HCT116 (cell line): Measurements from ENCODE around the gene WWOX. TPM values are rescaled to one million over a fixed set of nuclear protein-coding genes. Genes with fewer than 3 reads are reported as not detected.

Experiments used
- ATAC-seq: fragments of 200-7000 bp; cut with Tn5 transposase; 2 replicates; pipeline ENCODE4 v1.9.1; 2020; ENCODE audit warnings: mild to moderate bottlenecking, moderate library complexity
- BruUV-seq: library from RNA; stranded (reverse); fragments of 400-500 nt; replicated peaks from 2 replicates; lab custom pipeline; 2021; lab: Mats Ljungman, UMichigan
- CTCF ChIA-PET: fragments of 300-600 bp; sonication (Branson Sonifier 250); formaldehyde crosslinking; loops from one replicate; lab custom pipeline; 2021; ENCODE audit warnings: antibody characterized with exemption; lab: Charles Lee
- POLR2A ChIA-PET: fragments of 300-600, 350-600 bp; sonication (Branson Sonifier 250); formaldehyde crosslinking; loops from one replicate; lab custom pipeline; 2021; ENCODE audit warnings: antibody characterized with exemption; lab: Charles Lee
- RAD21 ChIA-PET, 2 experiments: fragments of 300-600 bp; sonication (Branson Sonifier 250); formaldehyde crosslinking; loops; one replicate each; lab custom pipeline; 2023; ENCODE audit warnings: low total read pairs in 2 of 2; ENCODE audit not compliant: uncharacterized antibody in 2 of 2, unreplicated experiment in 2 of 2, low non-redundant PET in 1 of 2; lab: Charles Lee
- DNase-seq: peaks from one replicate; pipeline ENCODE4 v3.0.0-alpha.2; 2010; ENCODE audit warnings: low read depth, low spot score
- H2AFZ ChIP-seq: fragments of 200-600 bp; shearing (Covaris generic), sonication (generic); 2 replicates; pipeline ENCODE4 v1.6.1; 2017; ENCODE audit warnings: low read depth, mixed run types, mixed read lengths, antibody characterized with exemption, low read length; ENCODE audit not compliant: poor library complexity, severe bottlenecking
- H3K27ac ChIP-seq: 2 replicates; pipeline ENCODE4 v1.5.1; 2012; ENCODE audit warnings: low read depth, low read length
- H3K27me3 ChIP-seq: fragments of 200-600 bp; sonication (generic); 2 replicates; pipeline ENCODE4 v1.6.1; 2016; ENCODE audit warnings: mixed run types, low read length, mixed read lengths; ENCODE audit not compliant: insufficient read depth
- H3K36me3 ChIP-seq, 2 experiments: fragments of 200-500 bp in 1 of 2; fragments of 200-600 bp in 1 of 2; sonication (Bioruptor generic) in 1 of 2; sonication (generic) in 1 of 2; 2 replicates each; pipeline versions ENCODE4 v1.5.1 to v1.6.1; 2014 to 2016; ENCODE audit warnings: low read length in 2 of 2, inconsistent platforms in 1 of 2, mixed read lengths in 1 of 2, mixed run types in 1 of 2; ENCODE audit not compliant: insufficient read depth in 2 of 2, control insufficient read depth in 1 of 2
- H3K4me1 ChIP-seq, 2 experiments: fragments of 200-600 bp in 1 of 2; sonication (generic) in 1 of 2; 2 replicates each; pipeline versions ENCODE4 v1.5.1 to v1.6.1; 2012 to 2017; ENCODE audit warnings: low read length in 2 of 2, inconsistent platforms in 1 of 2, mild to moderate bottlenecking in 1 of 2, mixed read lengths in 1 of 2, mixed run types in 1 of 2, moderate library complexity in 1 of 2; ENCODE audit not compliant: insufficient read depth in 2 of 2, control insufficient read depth in 1 of 2
- H3K4me2 ChIP-seq: fragments of 200-600 bp; sonication (generic); 2 replicates; pipeline ENCODE4 v1.6.1; 2017; ENCODE audit warnings: mixed run types, low read length, mixed read lengths
- H3K4me3 ChIP-seq, 2 experiments: fragments of 200-600 bp in 1 of 2; sonication (generic) in 1 of 2; replicated peaks in 1 of 2; 2 replicates each; pipeline ENCODE4 v1.5.1; 2011 to 2016; ENCODE audit warnings: low read length in 2 of 2, control low read depth in 1 of 2, low read depth in 1 of 2, mild to moderate bottlenecking in 1 of 2, mixed read lengths in 1 of 2, mixed run types in 1 of 2
- H3K79me2 ChIP-seq: fragments of 200-600 bp; sonication (generic); 2 replicates; pipeline ENCODE4 v1.6.1; 2017; ENCODE audit warnings: mild to moderate bottlenecking, mixed run types, low read length, moderate library complexity, mixed read lengths; ENCODE audit not compliant: insufficient read depth
- H3K9ac ChIP-seq: fragments of 200-600 bp; sonication (generic); 2 replicates; pipeline ENCODE4 v1.6.1; 2016; ENCODE audit warnings: low read length, mixed read lengths
- H3K9me2 ChIP-seq: fragments of 200-600 bp; sonication (generic), shearing (Covaris generic); 2 replicates; pipeline ENCODE4 v1.6.1; 2017; ENCODE audit warnings: mixed run types, mild to moderate bottlenecking, moderate library complexity; ENCODE audit not compliant: insufficient read depth
- H3K9me3 ChIP-seq, 2 experiments: fragments of 200-500 bp in 1 of 2; fragments of 200-600 bp in 1 of 2; sonication (Bioruptor generic) in 1 of 2; sonication (generic) in 1 of 2; 2 replicates each; pipeline ENCODE4 v1.6.1; 2014 to 2017; ENCODE audit warnings: low read length in 2 of 2, mixed read lengths in 2 of 2, inconsistent platforms in 1 of 2, low read depth in 1 of 2, mild to moderate bottlenecking in 1 of 2, mixed run types in 1 of 2, moderate library complexity in 1 of 2; ENCODE audit not compliant: control insufficient read depth in 1 of 2, insufficient read depth in 1 of 2
- H4K20me1 ChIP-seq: fragments of 200-600 bp; sonication (generic), shearing (Covaris generic); 2 replicates; pipeline ENCODE4 v1.6.1; 2017; ENCODE audit warnings: mixed run types, mild to moderate bottlenecking, moderate library complexity; ENCODE audit not compliant: insufficient read depth
- ELF1 ChIP-seq: IDR thresholded peaks from 2 replicates; pipeline ENCODE4 v1.6.1; 2012; ENCODE audit warnings: low read depth, borderline replicate concordance
- EZH2phosphoT487 ChIP-seq: fragments of 200-600 bp; IDR thresholded peaks from 2 replicates; pipeline ENCODE4 v1.6.1; 2018; ENCODE audit warnings: antibody characterized with exemption, borderline replicate concordance
- POLR2AphosphoS5 ChIP-seq: IDR thresholded peaks from 2 replicates; pipeline ENCODE4 v1.6.1; 2011; ENCODE audit warnings: mild to moderate bottlenecking, low read depth, low read length, moderate library complexity
- YY1 ChIP-seq: IDR thresholded peaks from 2 replicates; pipeline ENCODE4 v1.6.1; 2011; ENCODE audit warnings: low read length, low read depth, moderate library complexity, mild to moderate bottlenecking; ENCODE audit not compliant: insufficient replicate concordance; ENCODE audit errors: extremely low read depth
- intact Hi-C: fragments of 100-400 bp; cut with micrococcal nuclease; formaldehyde crosslinking; loops from 2 replicates; pipeline ENCODE4 v1.10.0; 2022
- total RNA-seq: library from RNA; stranded (reverse); gene quantifications from one replicate; pipeline ENCODE4 v1.2.1, GENCODE V29; 2021; ENCODE audit not compliant: unreplicated experiment
- TF ChIP-seq, protein P1 (sequence below): IDR thresholded peaks from 2 replicates; pipeline ENCODE4 v1.6.1; 2011; ENCODE audit warnings: mild to moderate bottlenecking, low read length, moderate library complexity; ENCODE audit not compliant: insufficient replicate concordance; ENCODE audit errors: extremely low read depth
- TF ChIP-seq, protein P2 (sequence below): IDR thresholded peaks from 2 replicates; pipeline ENCODE4 v1.6.1; 2012; ENCODE audit warnings: low read depth

WWOX gene
- total RNA-seq, 1 experiment from 2014 or later: 13.7 TPM

DNA sequence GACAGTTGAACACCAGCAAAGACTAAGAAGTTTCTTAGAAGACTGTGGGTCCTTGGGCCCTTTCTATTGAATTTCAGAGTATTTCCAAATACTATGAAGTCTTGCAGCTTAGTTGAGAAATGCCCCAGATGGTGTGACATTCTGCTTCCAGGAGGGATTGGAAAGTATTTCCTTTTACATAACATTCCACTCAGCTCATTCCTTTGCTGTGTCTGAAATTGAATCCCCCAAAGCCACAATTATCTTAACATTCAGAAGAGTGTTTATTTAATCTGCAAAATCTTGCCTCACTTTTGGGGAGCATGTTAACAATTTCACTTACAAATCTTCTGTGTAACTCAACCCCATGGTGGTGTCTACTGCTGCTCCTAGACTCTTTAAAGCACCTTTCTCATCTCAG, 307.7 kb downstream of the WWOX start:
- H3K27ac ChIP-seq: no peak overlapping the region
- ATAC-seq: no peak
- BruUV-seq: no TSS peak
- H3K79me2 ChIP-seq: no peaks in the 10 kb centered on the region
- intact Hi-C loops: no loop called here
- H3K27me3 ChIP-seq: no peaks in the 10 kb centered on the region
- no peak overlapping the region for H2AFZ ChIP-seq
- ChIA-PET CTCF (no interaction called here), POLR2A (no interaction called here)
- TF ChIP-seq EZH2phosphoT487 (no peak), ELF1 (no peak), POLR2AphosphoS5 (no peak), YY1 (no peak)
- TF ChIP-seq, protein P1, sequence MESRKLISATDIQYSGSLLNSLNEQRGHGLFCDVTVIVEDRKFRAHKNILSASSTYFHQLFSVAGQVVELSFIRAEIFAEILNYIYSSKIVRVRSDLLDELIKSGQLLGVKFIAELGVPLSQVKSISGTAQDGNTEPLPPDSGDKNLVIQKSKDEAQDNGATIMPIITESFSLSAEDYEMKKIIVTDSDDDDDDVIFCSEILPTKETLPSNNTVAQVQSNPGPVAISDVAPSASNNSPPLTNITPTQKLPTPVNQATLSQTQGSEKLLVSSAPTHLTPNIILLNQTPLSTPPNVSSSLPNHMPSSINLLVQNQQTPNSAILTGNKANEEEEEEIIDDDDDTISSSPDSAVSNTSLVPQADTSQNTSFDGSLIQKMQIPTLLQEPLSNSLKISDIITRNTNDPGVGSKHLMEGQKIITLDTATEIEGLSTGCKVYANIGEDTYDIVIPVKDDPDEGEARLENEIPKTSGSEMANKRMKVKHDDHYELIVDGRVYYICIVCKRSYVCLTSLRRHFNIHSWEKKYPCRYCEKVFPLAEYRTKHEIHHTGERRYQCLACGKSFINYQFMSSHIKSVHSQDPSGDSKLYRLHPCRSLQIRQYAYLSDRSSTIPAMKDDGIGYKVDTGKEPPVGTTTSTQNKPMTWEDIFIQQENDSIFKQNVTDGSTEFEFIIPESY: no peak
- TF ChIP-seq, protein P2, sequence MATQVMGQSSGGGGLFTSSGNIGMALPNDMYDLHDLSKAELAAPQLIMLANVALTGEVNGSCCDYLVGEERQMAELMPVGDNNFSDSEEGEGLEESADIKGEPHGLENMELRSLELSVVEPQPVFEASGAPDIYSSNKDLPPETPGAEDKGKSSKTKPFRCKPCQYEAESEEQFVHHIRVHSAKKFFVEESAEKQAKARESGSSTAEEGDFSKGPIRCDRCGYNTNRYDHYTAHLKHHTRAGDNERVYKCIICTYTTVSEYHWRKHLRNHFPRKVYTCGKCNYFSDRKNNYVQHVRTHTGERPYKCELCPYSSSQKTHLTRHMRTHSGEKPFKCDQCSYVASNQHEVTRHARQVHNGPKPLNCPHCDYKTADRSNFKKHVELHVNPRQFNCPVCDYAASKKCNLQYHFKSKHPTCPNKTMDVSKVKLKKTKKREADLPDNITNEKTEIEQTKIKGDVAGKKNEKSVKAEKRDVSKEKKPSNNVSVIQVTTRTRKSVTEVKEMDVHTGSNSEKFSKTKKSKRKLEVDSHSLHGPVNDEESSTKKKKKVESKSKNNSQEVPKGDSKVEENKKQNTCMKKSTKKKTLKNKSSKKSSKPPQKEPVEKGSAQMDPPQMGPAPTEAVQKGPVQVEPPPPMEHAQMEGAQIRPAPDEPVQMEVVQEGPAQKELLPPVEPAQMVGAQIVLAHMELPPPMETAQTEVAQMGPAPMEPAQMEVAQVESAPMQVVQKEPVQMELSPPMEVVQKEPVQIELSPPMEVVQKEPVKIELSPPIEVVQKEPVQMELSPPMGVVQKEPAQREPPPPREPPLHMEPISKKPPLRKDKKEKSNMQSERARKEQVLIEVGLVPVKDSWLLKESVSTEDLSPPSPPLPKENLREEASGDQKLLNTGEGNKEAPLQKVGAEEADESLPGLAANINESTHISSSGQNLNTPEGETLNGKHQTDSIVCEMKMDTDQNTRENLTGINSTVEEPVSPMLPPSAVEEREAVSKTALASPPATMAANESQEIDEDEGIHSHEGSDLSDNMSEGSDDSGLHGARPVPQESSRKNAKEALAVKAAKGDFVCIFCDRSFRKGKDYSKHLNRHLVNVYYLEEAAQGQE: no peak
- TF ChIP-seq, all 23 proteins: peak for 0
- RAD21 ChIA-PET: no interaction called here
- H4K20me1 ChIP-seq: no peaks in the 10 kb centered on the region
- H3K4me1 ChIP-seq: no peaks in the 10 kb centered on the region
- no peak overlapping the region for H3K4me3 ChIP-seq
- no peak overlapping the region for H3K9ac ChIP-seq
- H3K36me3 ChIP-seq: no peaks in the 10 kb centered on the region
- H3K9me3 ChIP-seq: no peaks in the 10 kb centered on the region
- H3K4me2 ChIP-seq: no peak overlapping the region
- H3K9me2 ChIP-seq: no peaks in the 10 kb centered on the region
- no peak for DNase-seq
